ENCODE data around the gene PGC. TPM values are rescaled to one million over a fixed set of nuclear protein-coding genes. Genes with fewer than 3 reads are reported as not detected.

PGC gene
- total RNA-seq, 4 donors from 2014 or later = not detected

- no peak overlapping the region for H3K4me3 ChIP-seq
- peaks cover 0 to 35% (median 0%) of the 10 kb centered on the region in 3 donors for H3K36me3 ChIP-seq
- H3K9me3 ChIP-seq = no peaks in the 10 kb centered on the region
- no peak overlapping the region for H3K27ac ChIP-seq
- TF ChIP-seq, protein P1, sequence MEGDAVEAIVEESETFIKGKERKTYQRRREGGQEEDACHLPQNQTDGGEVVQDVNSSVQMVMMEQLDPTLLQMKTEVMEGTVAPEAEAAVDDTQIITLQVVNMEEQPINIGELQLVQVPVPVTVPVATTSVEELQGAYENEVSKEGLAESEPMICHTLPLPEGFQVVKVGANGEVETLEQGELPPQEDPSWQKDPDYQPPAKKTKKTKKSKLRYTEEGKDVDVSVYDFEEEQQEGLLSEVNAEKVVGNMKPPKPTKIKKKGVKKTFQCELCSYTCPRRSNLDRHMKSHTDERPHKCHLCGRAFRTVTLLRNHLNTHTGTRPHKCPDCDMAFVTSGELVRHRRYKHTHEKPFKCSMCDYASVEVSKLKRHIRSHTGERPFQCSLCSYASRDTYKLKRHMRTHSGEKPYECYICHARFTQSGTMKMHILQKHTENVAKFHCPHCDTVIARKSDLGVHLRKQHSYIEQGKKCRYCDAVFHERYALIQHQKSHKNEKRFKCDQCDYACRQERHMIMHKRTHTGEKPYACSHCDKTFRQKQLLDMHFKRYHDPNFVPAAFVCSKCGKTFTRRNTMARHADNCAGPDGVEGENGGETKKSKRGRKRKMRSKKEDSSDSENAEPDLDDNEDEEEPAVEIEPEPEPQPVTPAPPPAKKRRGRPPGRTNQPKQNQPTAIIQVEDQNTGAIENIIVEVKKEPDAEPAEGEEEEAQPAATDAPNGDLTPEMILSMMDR (IDR thresholded peaks at IDR 0.05) = no peak
- TF ChIP-seq POLR2A (IDR thresholded peaks at IDR 0.05) = no peak
- H3K27me3 ChIP-seq = no peaks in the 10 kb centered on the region
- peaks cover 0 to 15% (median 5%) of the 10 kb centered on the region in 4 donors for H3K4me1 ChIP-seq
- DNase-seq = no peak
Observed at GRCh38 chr6:41789390-41789724, 42.2 kb upstream of the PGC start.

GRCh38 chr6:41787219-41787917 is 40.2 kb upstream of the PGC start, which contains the start of gene TOMM6:
Gene TOMM6 (plus strand): TSS chr6:41787694. CDS start chr6:41787698, 4 bp downstream.
- Histone ChIP-seq H3K4me3 (peak within 1 kb of the TSS; percentile 76 to 89 (median 86)), H3K4me1 (peaks cover 0 to 15% (median 5%) of the 10 kb centered on the region in 4 donors), H3K27ac (peak within 1 kb of the TSS; percentile 87 to 98 (median 96)), H3K9me3 (no peaks in the 10 kb centered on the region), H3K27me3 (no peaks in the 10 kb centered on the region), H3K36me3 (peaks cover 0 to 31% (median 0%) of the 10 kb centered on the region in 3 donors)
- TF ChIP-seq, protein P1 (IDR thresholded peaks at IDR 0.05) = peak; percentile 90 to 99 (median 98)
- TF ChIP-seq POLR2A (IDR thresholded peaks at IDR 0.05) = peak; percentile 67 to 86
- DNase-seq = peak; percentile 94 to 98 (median 98)

GRCh38 chr6:41786451-41787218 is 39.4 kb upstream of the PGC start:
- H3K27ac ChIP-seq = peak overlapping the region; percentile 87 to 98 (median 96)
- H3K36me3 ChIP-seq = peaks cover 0 to 24% (median 0%) of the 10 kb centered on the region in 3 donors
- H3K27me3 ChIP-seq = no peaks in the 10 kb centered on the region
- TF ChIP-seq, protein P1 (IDR thresholded peaks at IDR 0.05) = peak; percentile 81 to 97 (median 92)
- TF ChIP-seq POLR2A (IDR thresholded peaks at IDR 0.05) = peak; percentile 33 to 52
- H3K4me3 ChIP-seq = peak overlapping the region; percentile 76 to 89 (median 86)
- DNase-seq = peak; percentile 83 to 94 (median 93)
- no peaks in the 10 kb centered on the region for H3K9me3 ChIP-seq
- peaks cover 0 to 19% (median 5%) of the 10 kb centered on the region in 4 donors for H3K4me1 ChIP-seq

DNA sequence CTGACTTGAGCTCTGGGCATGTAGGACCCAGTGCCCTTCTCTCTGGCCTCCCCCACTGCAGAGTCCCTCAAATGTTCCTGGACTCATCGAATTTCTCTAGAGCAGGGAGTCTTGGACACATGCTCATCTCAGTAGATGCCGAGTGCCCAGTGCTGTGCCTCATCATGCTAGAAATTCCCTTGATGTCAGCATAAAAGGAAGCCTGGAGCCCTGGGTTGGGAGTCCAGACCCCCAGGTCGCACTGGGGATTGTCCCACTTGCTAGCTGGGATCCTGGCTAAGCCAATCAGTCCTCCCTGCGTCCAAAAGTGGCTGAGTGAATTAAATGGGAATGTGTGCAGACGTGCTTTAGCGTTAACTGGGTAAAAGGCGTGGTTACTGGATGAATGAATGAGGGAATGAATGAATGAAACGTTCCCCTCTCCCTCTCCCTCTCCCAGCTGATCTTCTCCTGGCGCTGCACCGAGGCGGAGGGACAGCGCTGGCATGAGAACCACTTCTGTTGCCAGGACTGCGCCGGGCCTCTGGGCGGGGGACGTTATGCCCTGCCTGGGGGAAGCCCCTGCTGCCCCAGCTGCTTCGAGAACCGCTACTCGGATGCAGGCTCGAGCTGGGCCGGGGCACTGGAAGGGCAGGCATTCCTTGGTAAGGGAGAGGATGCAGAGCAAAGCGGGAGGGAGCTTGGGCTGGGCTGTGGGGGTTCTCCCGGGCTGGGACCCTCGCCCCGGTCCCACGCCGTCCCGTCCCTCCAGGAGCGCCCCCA is 38.7 kb upstream of the PGC start:
- Histone ChIP-seq H3K27me3 (no peaks in the 10 kb centered on the region), H3K27ac (peak overlapping the region in 3 of 4 donors; percentile 95 to 98 (median 96)), H3K9me3 (no peaks in the 10 kb centered on the region), H3K4me1 (peaks cover 0 to 26% (median 5%) of the 10 kb centered on the region in 4 donors), H3K36me3 (peaks cover 0 to 16% (median 0%) of the 10 kb centered on the region in 3 donors), H3K4me3 (peak overlapping the region; percentile 76 to 89 (median 86))
- no peak for TF ChIP-seq POLR2A (IDR thresholded peaks at IDR 0.05)
- TF ChIP-seq, protein P1 (IDR thresholded peaks at IDR 0.05) = no peak
- DNase-seq = no peak

DNA sequence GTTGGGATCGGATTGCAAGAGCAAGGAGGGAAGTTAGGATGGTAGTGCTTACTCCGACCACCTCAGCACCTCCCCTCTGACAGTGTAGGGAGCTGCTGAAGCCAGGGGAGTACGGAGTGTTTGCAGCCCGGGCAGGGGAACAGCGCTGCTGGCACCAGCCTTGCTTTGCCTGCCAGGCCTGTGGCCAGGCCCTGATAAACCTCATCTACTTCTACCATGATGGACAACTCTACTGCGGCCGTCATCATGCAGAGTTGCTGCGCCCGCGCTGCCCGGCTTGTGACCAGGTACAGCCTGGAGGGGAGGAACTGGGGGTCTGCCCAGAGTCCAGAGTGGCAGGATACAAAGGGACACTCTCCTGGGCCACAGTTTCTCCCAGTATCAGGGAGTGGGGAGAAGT is 38.1 kb upstream of the PGC start:
- Histone ChIP-seq H3K4me3 (no peak overlapping the region), H3K36me3 (peaks cover 0 to 10% (median 0%) of the 10 kb centered on the region in 3 donors), H3K27ac (no peak overlapping the region), H3K9me3 (no peaks in the 10 kb centered on the region), H3K27me3 (no peaks in the 10 kb centered on the region), H3K4me1 (peaks cover 0 to 27% (median 8%) of the 10 kb centered on the region in 4 donors)
- no peak for TF ChIP-seq POLR2A (IDR thresholded peaks at IDR 0.05)
- TF ChIP-seq, protein P1 (IDR thresholded peaks at IDR 0.05) = no peak
- no peak for DNase-seq

Data from Peyer's patch (tissue), 4 donors.